HG03097 (cell line): Measurements from ENCODE around the gene MTUS2.

ENCODE experiments used
- ATAC-seq: cut with Tn5 transposase; IDR thresholded peaks from one replicate; pipeline ENCODE4 v1.9.1; 2021; ENCODE audit not compliant: unreplicated experiment, low FRiP score

The MTUS2 gene

GRCh38 chr13:29021311-29021710, 201.2 kb downstream of the MTUS2 start:
- ATAC-seq = no peak

- no peak for ATAC-seq
Observed at GRCh38 chr13:29021717-29022116, 201.6 kb downstream of the MTUS2 start.

- ATAC-seq = no peak
Observed at GRCh38 chr13:29022410-29022809, 202.3 kb downstream of the MTUS2 start.

- no peak for ATAC-seq
Observed at GRCh38 chr13:29022968-29023367, 202.8 kb downstream of the MTUS2 start.

- ATAC-seq = no peak
Observed at GRCh38 chr13:29024783-29025182, 204.6 kb downstream of the MTUS2 start.

- no peak for ATAC-seq
Observed at GRCh38 chr13:29028868-29029267, 208.7 kb downstream of the MTUS2 start.

GRCh38 chr13:29038700-29039099, 218.6 kb downstream of the MTUS2 start:
- ATAC-seq = no peak

- no peak for ATAC-seq
Observed at GRCh38 chr13:29039212-29039611, 219.1 kb downstream of the MTUS2 start.

DNA sequence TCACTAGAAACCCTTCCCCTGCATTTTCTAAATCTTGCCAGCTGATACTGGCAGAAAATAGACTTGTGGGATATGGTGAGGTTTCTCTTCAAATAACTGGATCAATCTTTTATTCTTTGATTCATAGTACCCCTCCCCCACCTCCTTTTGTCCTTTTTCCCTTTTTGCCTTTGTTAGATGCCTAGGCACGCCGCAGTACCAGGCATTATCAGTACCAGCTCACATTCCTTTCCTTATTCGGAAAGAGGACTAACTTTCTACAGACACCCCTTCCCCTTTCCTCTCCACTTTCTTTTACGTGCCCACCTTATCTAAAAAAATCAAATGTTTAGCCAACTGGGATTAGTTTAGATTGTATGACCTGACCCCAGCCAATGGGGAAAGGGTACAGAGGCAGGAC, 226.4 kb downstream of the MTUS2 start:
- no peak for ATAC-seq

- no peak for ATAC-seq
Observed at GRCh38 chr13:29049524-29049923, 229.4 kb downstream of the MTUS2 start.

GRCh38 chr13:29050719-29051118, 230.6 kb downstream of the MTUS2 start:
- ATAC-seq = no peak

GRCh38 chr13:29059800-29060199, 239.7 kb downstream of the MTUS2 start:
- ATAC-seq = no peak

GRCh38 chr13:29065142-29065541, 245.0 kb downstream of the MTUS2 start:
- no peak for ATAC-seq

GRCh38 chr13:29067306-29067945, 247.3 kb downstream of the MTUS2 start:
- ATAC-seq = no peak

GRCh38 chr13:29073755-29074154, 253.6 kb downstream of the MTUS2 start:
- no peak for ATAC-seq

DNA sequence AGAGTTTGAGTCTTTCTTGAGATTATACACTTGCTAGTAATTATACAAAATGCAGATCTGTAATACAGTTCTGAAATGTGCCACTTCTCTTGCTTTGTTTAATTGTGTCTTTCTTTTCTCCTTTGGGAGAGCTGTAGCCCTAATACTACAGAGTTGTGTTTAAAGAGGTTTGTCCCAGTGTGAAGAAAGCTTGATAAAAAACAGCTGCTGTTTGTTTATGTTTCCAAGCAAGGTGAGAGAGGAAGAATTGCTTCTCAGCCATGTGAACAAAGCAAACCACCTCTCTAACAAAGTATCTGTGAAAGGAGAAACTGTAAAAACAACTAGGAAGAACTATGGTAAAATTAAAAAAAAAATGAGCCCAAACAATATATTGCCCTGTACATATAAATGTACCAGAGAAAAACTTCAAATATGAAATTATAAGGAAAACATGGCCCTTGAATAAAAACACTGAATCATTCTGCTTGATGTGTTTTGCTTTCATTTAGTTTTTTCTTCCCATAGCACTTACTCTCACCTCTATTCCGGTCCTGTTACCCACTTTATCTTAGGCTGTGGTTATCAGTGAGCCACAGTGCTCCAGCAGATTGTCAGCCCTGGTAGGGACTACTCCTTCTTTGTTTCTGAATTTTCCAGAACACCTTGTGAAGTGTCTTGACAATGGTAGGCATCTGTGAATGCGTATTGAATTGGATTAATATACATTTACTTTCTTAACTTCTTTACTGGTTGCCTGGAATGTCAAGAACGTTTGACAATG, 257.1 kb downstream of the MTUS2 start:
- ATAC-seq = no peak

DNA sequence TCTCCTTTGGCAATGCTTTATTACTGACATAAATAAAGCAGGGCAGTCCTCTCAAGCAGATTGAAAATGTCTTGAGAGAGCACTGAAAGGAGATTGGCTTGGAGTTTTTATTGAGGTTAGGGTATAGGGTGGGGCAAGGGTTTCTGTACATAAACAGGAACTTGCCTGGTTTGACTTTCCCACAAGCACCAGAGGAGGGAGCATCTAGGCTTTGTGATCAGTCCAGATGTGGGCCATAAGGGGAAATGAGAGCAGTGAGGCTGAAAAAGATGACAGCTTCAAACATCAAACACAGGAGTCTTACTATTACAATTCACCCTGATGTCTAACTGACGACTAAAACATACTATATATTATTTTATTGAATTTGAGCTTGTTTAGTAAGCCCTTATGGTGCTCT, 260.9 kb downstream of the MTUS2 start:
- ATAC-seq = peak; percentile 71

DNA sequence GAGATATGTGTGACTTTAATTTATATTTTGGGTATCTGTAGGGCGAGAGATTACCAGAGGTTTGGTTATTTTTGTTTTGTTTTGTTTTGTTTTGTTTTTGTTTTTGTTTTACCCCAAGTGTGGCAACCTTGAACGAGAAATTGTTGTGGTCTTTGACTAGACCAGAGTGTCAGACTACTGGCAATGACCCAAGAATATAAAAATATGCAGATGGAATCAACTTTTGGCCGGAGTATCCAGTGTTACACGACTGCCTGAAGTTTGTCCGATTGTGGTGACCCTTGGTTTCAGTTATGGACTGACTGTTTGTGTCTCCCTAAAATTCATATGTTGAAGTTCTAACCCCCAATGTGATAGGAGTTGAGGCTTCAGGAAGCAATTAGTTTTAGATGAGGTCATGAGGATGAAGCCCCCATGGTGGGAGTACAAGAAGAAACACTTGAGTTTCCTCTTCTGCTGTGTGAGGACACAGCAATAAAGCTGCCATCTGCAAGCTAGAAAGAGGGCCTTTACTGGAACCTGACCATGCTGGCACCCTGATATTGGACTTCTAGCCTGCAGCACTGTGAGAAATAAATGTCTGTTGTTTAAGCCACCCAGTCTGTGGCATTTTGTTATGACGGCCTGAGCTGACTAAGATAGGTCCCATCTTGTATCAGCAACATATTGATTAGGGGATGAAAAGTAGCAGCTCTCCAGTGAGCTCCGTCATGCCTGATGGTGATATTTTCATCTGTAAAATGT, 261.7 kb downstream of the MTUS2 start:
- no peak for ATAC-seq

- no peak for ATAC-seq
Observed at GRCh38 chr13:29099781-29100406, 279.8 kb downstream of the MTUS2 start.

- no peak for ATAC-seq
Observed at GRCh38 chr13:29100758-29101157, 280.6 kb downstream of the MTUS2 start.

GRCh38 chr13:29101409-29101808, 281.3 kb downstream of the MTUS2 start:
- ATAC-seq = no peak
